Dedifferentiated amniotic fluid mesenchymal stem cell (primary cell): ENCODE measurements around the gene ENDOD1.

ENCODE experiments used
- DNase-seq: peaks from one replicate; pipeline ENCODE4 v3.0.0-alpha.2; 2016; ENCODE audit errors: extremely low spot score

The ENDOD1 gene

GRCh38 chr11:95170294-95170693 lies 80.6 kb downstream of the ENDOD1 start:
- DNase-seq: no peak

GRCh38 chr11:95175818-95176380 lies 86.3 kb downstream of the ENDOD1 start:
- no peak for DNase-seq
